NCI-H446 treated with DMSO at 0.1 percent for 48 hours (cell line): ENCODE data around the gene NETO1.

ENCODE experiments used
- DNase-seq: peaks from one replicate; lab custom pipeline; 2025; lab: John Stamatoyannopoulos, UW

Gene NETO1

GRCh38 chr18:72843743-72844142 lies 24.0 kb downstream of the NETO1 start:
- no peak for DNase-seq

- no peak for DNase-seq
These were observed 27.7 kb downstream of the NETO1 start for GRCh38 chr18:72840109-72840508.

GRCh38 chr18:72834731-72835130 lies 33.1 kb downstream of the NETO1 start:
- DNase-seq, result no peak

- DNase-seq, result no peak
These were observed 34.3 kb downstream of the NETO1 start for GRCh38 chr18:72833471-72833870.

- peak; percentile 80 for DNase-seq
These were observed 37.7 kb downstream of the NETO1 start for GRCh38 chr18:72830109-72830508.

- DNase-seq, result no peak
These were observed 39.2 kb downstream of the NETO1 start for GRCh38 chr18:72828601-72829000.

GRCh38 chr18:72826736-72827135 lies 41.1 kb downstream of the NETO1 start:
- peak; percentile 63 for DNase-seq

GRCh38 chr18:72823345-72823744 lies 44.4 kb downstream of the NETO1 start:
- no peak for DNase-seq

GRCh38 chr18:72822202-72822601 lies 45.6 kb downstream of the NETO1 start:
- DNase-seq, result no peak

GRCh38 chr18:72820571-72820970 lies 47.2 kb downstream of the NETO1 start:
- DNase-seq, result no peak

- DNase-seq, result no peak
These were observed 48.7 kb downstream of the NETO1 start for GRCh38 chr18:72819050-72819449.

- peak; percentile 77 for DNase-seq
These were observed 56.7 kb downstream of the NETO1 start for GRCh38 chr18:72811047-72811446.

GRCh38 chr18:72808680-72809079 lies 59.1 kb downstream of the NETO1 start:
- DNase-seq, result peak; percentile 85

GRCh38 chr18:72799106-72799505 lies 68.7 kb downstream of the NETO1 start:
- no peak for DNase-seq

- no peak for DNase-seq
These were observed 84.3 kb downstream of the NETO1 start for GRCh38 chr18:72783530-72783929.

- DNase-seq, result no peak
These were observed 92.9 kb downstream of the NETO1 start for GRCh38 chr18:72774914-72775313.

GRCh38 chr18:72772916-72773315 lies 94.9 kb downstream of the NETO1 start:
- no peak for DNase-seq

GRCh38 chr18:72768681-72769229 lies 99.0 kb downstream of the NETO1 start:
- DNase-seq, result no peak

GRCh38 chr18:72762515-72763122 lies 105.2 kb downstream of the NETO1 start:
- DNase-seq, result peak; percentile 46

GRCh38 chr18:72752220-72752619 lies 115.6 kb downstream of the NETO1 start:
- DNase-seq, result no peak

GRCh38 chr18:72742002-72742401 lies 125.8 kb downstream of the NETO1 start:
- no peak for DNase-seq

GRCh38 chr18:72738136-72738535 lies 129.7 kb downstream of the NETO1 start:
- DNase-seq, result no peak

GRCh38 chr18:72727776-72728175 lies 140.0 kb downstream of the NETO1 start:
- no peak for DNase-seq

- no peak for DNase-seq
These were observed 140.6 kb downstream of the NETO1 start for GRCh38 chr18:72727038-72727655.
